Measurements from ENCODE around the gene NIPAL3.

GRCh38 chr1:24465099-24465498, 49.5 kb downstream of the NIPAL3 start:
- TF ChIP-seq POLR2AphosphoS5 (IDR thresholded peaks at IDR 0.05; ENCODE audit: low read depth, low read length) (no peak), POLR2A (IDR thresholded peaks at IDR 0.05; ENCODE audit: low read depth, low read length) (no peak), TAF1 (IDR thresholded peaks at IDR 0.05; ENCODE audit: borderline replicate concordance, low read depth, low read length) (no peak)
